Lower lobe of right lung (tissue), 2 donors: ENCODE results near the gene PODXL. TPM values are rescaled to one million over a fixed set of nuclear protein-coding genes. Genes with fewer than 3 reads are reported as not detected.

Experiments
- ATAC-seq, 2 donors: fragments of 200-7000 bp; cut with Tn5 transposase; one replicate each; pipeline ENCODE4 v1.9.1; 2020 to 2022; ENCODE audit warnings: mild to moderate bottlenecking in 2 of 2, moderate library complexity in 2 of 2
- DNase-seq: peaks from one replicate; pipeline ENCODE4 v3.0.0-alpha.2; 2020
- H3K27ac ChIP-seq: fragments of 200-600 bp; one replicate; pipeline ENCODE4 v1.8.0; 2022
- H3K27me3 ChIP-seq: fragments of 200-600 bp; one replicate; pipeline ENCODE4 v1.8.0; 2022; ENCODE audit warnings: low read depth
- H3K36me3 ChIP-seq: fragments of 200-600 bp; one replicate; pipeline ENCODE4 v1.8.0; 2022; ENCODE audit warnings: mild to moderate bottlenecking
- H3K4me1 ChIP-seq: fragments of 200-600 bp; one replicate; pipeline ENCODE4 v1.8.0; 2022
- H3K4me3 ChIP-seq: fragments of 200-600 bp; one replicate; pipeline ENCODE4 v1.8.0; 2022; ENCODE audit warnings: mild to moderate bottlenecking
- H3K9me3 ChIP-seq: fragments of 200-600 bp; one replicate; pipeline ENCODE4 v1.8.0; 2022
- CTCF ChIP-seq: fragments of 200-600 bp; IDR thresholded peaks from one replicate; pipeline ENCODE4 v1.8.0; 2022; ENCODE audit warnings: antibody characterized with exemption, mild to moderate bottlenecking
- intact Hi-C: fragments of 100-400 bp; cut with DNase I; formaldehyde crosslinking; loops from one replicate; pipeline ENCODE4 v1.11.0; 2022
- total RNA-seq: library from RNA; stranded (reverse); fragmentation: NEBNext Ultra II Directional; extraction: Animal tissue kit (Norgen Biotek cat#: 25700); gene quantifications from one replicate; pipeline ENCODE4 v1.2.1, GENCODE V29; 2021
- donor health status: DM: no; HTN: yes; CAD: no; lungs with severe emphysema.

Gene PODXL
- total RNA-seq, 1 donor from 2014 or later = 116 TPM

DNA sequence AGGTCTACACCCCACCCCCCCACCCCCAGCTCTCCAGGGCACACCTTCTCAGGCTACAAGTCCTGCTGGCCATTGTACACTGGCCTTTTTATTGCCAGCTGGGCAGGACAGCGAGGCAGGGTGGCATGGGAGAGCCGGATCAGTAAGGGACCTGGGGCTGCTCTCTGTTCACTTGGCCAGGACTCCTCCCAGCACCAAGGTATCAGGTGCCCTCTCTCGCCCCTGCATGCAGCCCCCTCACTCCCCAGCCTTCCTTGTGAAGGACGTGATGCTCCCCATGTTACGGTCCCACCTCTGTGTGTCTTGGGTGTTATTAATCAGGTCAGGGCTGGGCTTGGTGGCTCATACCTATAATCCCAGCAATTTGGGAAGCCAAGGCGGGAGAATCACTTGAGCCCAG is 26.3 kb downstream of the PODXL start:
- Histone ChIP-seq H3K27me3 (no peaks in the 10 kb centered on the region), H3K27ac (no peak overlapping the region), H3K9me3 (no peaks in the 10 kb centered on the region), H3K4me1 (no peaks in the 10 kb centered on the region), H3K36me3 (no peaks in the 10 kb centered on the region), H3K4me3 (no peak overlapping the region)
- ATAC-seq (no peak), DNase-seq (no peak)
- no peak for TF ChIP-seq CTCF
- intact Hi-C loops = no loop called here

GRCh38 chr7:131529617-131530016 is 26.8 kb downstream of the PODXL start:
- intact Hi-C loops = no loop called here
- H3K36me3 ChIP-seq = no peaks in the 10 kb centered on the region
- DNase-seq = no peak
- no peak overlapping the region for H3K27ac ChIP-seq
- no peak for ATAC-seq
- TF ChIP-seq CTCF = no peak
- no peaks in the 10 kb centered on the region for H3K4me1 ChIP-seq
- H3K9me3 ChIP-seq = no peaks in the 10 kb centered on the region
- no peak overlapping the region for H3K4me3 ChIP-seq
- H3K27me3 ChIP-seq = no peaks in the 10 kb centered on the region

- H3K4me1 ChIP-seq = no peaks in the 10 kb centered on the region
- intact Hi-C loops = no loop called here
- H3K36me3 ChIP-seq = no peaks in the 10 kb centered on the region
- H3K4me3 ChIP-seq = no peak overlapping the region
- ATAC-seq (no peak), DNase-seq (no peak)
- H3K9me3 ChIP-seq = no peaks in the 10 kb centered on the region
- H3K27ac ChIP-seq = no peak overlapping the region
- TF ChIP-seq CTCF = no peak
- H3K27me3 ChIP-seq = no peaks in the 10 kb centered on the region
Measured at GRCh38 chr7:131529179-131529578, 27.2 kb downstream of the PODXL start.

DNA sequence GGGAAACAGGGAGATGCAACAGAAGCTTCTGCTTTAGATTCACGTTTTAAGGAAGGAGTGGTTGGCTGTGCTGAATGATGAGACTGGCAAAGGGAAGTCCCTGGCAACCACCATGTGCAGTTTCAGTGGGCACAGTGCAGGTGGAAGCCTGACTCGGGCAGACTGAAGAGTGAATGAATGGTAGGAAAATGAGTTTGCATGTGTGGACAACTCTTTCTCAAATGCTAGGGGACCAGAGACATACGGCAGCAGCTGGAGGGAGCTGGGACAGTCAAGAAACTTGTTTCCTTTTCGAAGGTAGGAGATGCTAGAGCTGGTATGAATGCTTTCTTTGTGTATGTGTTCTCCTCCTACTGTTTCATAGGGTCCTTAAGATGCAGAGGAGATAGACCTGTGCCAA is 29.0 kb downstream of the PODXL start:
- TF ChIP-seq CTCF = no peak
- Histone ChIP-seq H3K4me3 (no peak overlapping the region), H3K4me1 (peaks cover 4% of the 10 kb centered on the region), H3K9me3 (no peaks in the 10 kb centered on the region), H3K36me3 (no peaks in the 10 kb centered on the region), H3K27me3 (no peaks in the 10 kb centered on the region), H3K27ac (no peak overlapping the region)
- DNase-seq = no peak
- no peak for ATAC-seq
- intact Hi-C loops = no loop called here

DNA sequence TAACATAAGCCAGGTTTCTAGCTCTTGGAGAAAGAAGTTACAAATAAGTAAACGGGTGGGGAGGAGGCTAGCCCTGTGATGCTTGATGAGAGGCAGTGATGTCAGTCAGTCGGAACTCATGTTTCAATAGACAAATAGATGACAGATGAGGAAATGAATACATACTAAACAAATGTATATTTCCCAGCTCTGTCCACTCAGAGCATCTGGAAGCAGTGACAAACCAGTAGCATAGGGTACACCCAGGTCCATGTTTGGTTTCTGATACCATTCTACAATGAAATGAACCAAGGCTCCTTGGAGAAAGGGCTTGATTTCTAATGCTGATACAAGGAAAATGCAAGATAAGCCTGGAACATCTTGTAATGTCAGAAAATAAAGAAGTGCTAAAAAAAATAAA is 30.6 kb downstream of the PODXL start:
- Histone ChIP-seq H3K27me3 (no peaks in the 10 kb centered on the region), H3K36me3 (no peaks in the 10 kb centered on the region), H3K27ac (no peak overlapping the region), H3K9me3 (no peaks in the 10 kb centered on the region), H3K4me3 (no peak overlapping the region), H3K4me1 (peaks cover 10% of the 10 kb centered on the region)
- no peak for TF ChIP-seq CTCF
- intact Hi-C loops = no loop called here
- ATAC-seq (no peak), DNase-seq (no peak)

DNA sequence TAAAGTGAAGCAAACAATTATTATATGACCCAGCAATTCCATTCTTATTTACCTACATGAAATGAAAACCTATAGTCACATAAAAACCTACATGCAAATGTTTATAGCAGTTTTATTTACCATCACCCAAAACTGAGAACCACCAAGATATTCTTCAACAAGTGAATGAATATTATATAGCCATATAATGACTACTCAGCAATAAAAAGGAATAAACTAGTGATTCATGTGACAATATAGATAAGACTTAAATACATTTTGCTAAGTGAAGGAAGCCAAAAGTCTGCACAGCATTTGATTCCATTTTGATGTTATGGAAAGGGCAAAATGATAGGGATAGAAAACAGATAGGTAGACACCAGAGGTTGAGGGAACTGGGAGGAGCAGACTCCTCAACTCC is 31.7 kb downstream of the PODXL start:
- intact Hi-C loops = no loop called here
- H3K27ac ChIP-seq = no peak overlapping the region
- H3K36me3 ChIP-seq = no peaks in the 10 kb centered on the region
- DNase-seq = no peak
- peaks cover 10% of the 10 kb centered on the region for H3K4me1 ChIP-seq
- no peaks in the 10 kb centered on the region for H3K27me3 ChIP-seq
- no peak for ATAC-seq
- no peaks in the 10 kb centered on the region for H3K9me3 ChIP-seq
- no peak overlapping the region for H3K4me3 ChIP-seq
- no peak for TF ChIP-seq CTCF
